Trophoblast cell (in vitro differentiated cells and primary cell): ENCODE data around the gene DNMT3L. TPM values are rescaled to one million over a fixed set of nuclear protein-coding genes. Genes with fewer than 3 reads are reported as not detected.

Experiments
- DNase-seq, 2 donors: peaks; one replicate each; pipeline ENCODE4 v3.0.0-alpha.2; 2016
- H2AFZ ChIP-seq: 2 replicates; pipeline ENCODE4 v1.6.1; 2013; ENCODE audit warnings: low read length, moderate library complexity, mild to moderate bottlenecking; ENCODE audit not compliant: insufficient read depth, poor library complexity
- H2AK5ac ChIP-seq: 2 replicates; pipeline ENCODE4 v1.6.1; 2013; ENCODE audit warnings: mild to moderate bottlenecking, low read length
- H2BK120ac ChIP-seq: 2 replicates; pipeline ENCODE4 v1.6.1; 2013; ENCODE audit warnings: low read length, mild to moderate bottlenecking, moderate library complexity; ENCODE audit not compliant: insufficient read depth, poor library complexity
- H2BK12ac ChIP-seq: 2 replicates; pipeline ENCODE4 v1.6.1; 2013; ENCODE audit warnings: mild to moderate bottlenecking, low read length, moderate library complexity
- H2BK5ac ChIP-seq: 2 replicates; pipeline ENCODE4 v1.6.1; 2013; ENCODE audit warnings: low read length, low read depth, moderate library complexity, mild to moderate bottlenecking; ENCODE audit not compliant: poor library complexity
- H3K14ac ChIP-seq: 2 replicates; pipeline ENCODE4 v1.6.1; 2013; ENCODE audit warnings: mild to moderate bottlenecking, low read length
- H3K18ac ChIP-seq: 2 replicates; pipeline ENCODE4 v1.6.1; 2013; ENCODE audit warnings: mild to moderate bottlenecking, low read length
- H3K23ac ChIP-seq: 2 replicates; pipeline ENCODE4 v1.6.1; 2013; ENCODE audit warnings: low read length
- H3K27ac ChIP-seq: 2 replicates; pipeline ENCODE4 v1.5.1; 2013; ENCODE audit warnings: low read depth, mild to moderate bottlenecking, inconsistent platforms, low read length, moderate library complexity
- H3K27me3 ChIP-seq: 2 replicates; pipeline ENCODE4 v1.6.1; 2013; ENCODE audit warnings: inconsistent platforms, mild to moderate bottlenecking, low read length, moderate library complexity; ENCODE audit not compliant: insufficient read depth
- H3K36me3 ChIP-seq, 2 experiments: 1 replicate in 1 of 2; 2 replicates in 1 of 2; pipeline ENCODE4 v1.6.1; 2013; ENCODE audit warnings: low read length in 2 of 2, mild to moderate bottlenecking in 2 of 2, moderate library complexity in 1 of 2; ENCODE audit not compliant: insufficient read depth in 2 of 2, control insufficient read depth in 1 of 2
- H3K4ac ChIP-seq: 2 replicates; pipeline ENCODE4 v1.6.1; 2013; ENCODE audit warnings: low read depth, mild to moderate bottlenecking, low read length, moderate library complexity
- H3K4me1 ChIP-seq, 2 experiments: 1 replicate in 1 of 2; 2 replicates in 1 of 2; pipeline ENCODE4 v1.6.1; 2013; ENCODE audit warnings: low read length in 2 of 2, mild to moderate bottlenecking in 2 of 2, moderate library complexity in 1 of 2; ENCODE audit not compliant: insufficient read depth in 2 of 2, control insufficient read depth in 1 of 2
- H3K4me2 ChIP-seq: 2 replicates; pipeline ENCODE4 v1.6.1; 2013; ENCODE audit warnings: inconsistent platforms, mild to moderate bottlenecking, low read length, moderate library complexity
- H3K4me3 ChIP-seq: 2 replicates; pipeline ENCODE4 v1.5.1; 2013; ENCODE audit warnings: mild to moderate bottlenecking, low read depth, low read length, inconsistent platforms
- H3K79me1 ChIP-seq: one replicate; pipeline ENCODE4 v1.6.1; 2013; ENCODE audit warnings: low read length
- H3K79me2 ChIP-seq: 2 replicates; pipeline ENCODE4 v1.6.1; 2013; ENCODE audit warnings: low read length, mild to moderate bottlenecking; ENCODE audit not compliant: control insufficient read depth, insufficient read depth, poor library complexity
- H3K9ac ChIP-seq: 2 replicates; pipeline ENCODE4 v1.6.1; 2013; ENCODE audit warnings: mild to moderate bottlenecking, low read length
- H3K9me3 ChIP-seq: 2 replicates; pipeline ENCODE4 v1.6.1; 2013; ENCODE audit warnings: low read depth, mild to moderate bottlenecking, control low read depth, inconsistent platforms, low read length; ENCODE audit not compliant: insufficient read depth
- H4K12ac ChIP-seq: 2 replicates; pipeline ENCODE4 v1.6.1; 2013; ENCODE audit warnings: low read depth, mild to moderate bottlenecking, low read length, moderate library complexity
- H4K8ac ChIP-seq: 2 replicates; pipeline ENCODE4 v1.6.1; 2013; ENCODE audit warnings: low read depth, mild to moderate bottlenecking, low read length, moderate library complexity
- H4K91ac ChIP-seq: one replicate; pipeline ENCODE4 v1.6.1; 2013; ENCODE audit warnings: low read depth, mild to moderate bottlenecking, low read length, moderate library complexity
- WGBS: extraction: QIAGEN DNeasy Blood & Tissue Kit; methylation state at CpG from one replicate; pipeline ENCODE4 v1.1.7; 2013; ENCODE audit warnings: missing lambda C conversion rate; ENCODE audit not compliant: insufficient read length, insufficient coverage; ENCODE audit errors: extremely low coverage; 5-methylcytosine and 5-hydroxymethylcytosine counted together
- polyA plus RNA-seq: library from polyadenylated mRNA; stranded (reverse); fragments of 200-250 nt; gene quantifications from 2 replicates; pipeline ENCODE4 v1.2.3, GENCODE V29; 2013

The DNMT3L gene
- 0.42 and 0.48 TPM in 2 replicates for polyA plus RNA-seq

DNA sequence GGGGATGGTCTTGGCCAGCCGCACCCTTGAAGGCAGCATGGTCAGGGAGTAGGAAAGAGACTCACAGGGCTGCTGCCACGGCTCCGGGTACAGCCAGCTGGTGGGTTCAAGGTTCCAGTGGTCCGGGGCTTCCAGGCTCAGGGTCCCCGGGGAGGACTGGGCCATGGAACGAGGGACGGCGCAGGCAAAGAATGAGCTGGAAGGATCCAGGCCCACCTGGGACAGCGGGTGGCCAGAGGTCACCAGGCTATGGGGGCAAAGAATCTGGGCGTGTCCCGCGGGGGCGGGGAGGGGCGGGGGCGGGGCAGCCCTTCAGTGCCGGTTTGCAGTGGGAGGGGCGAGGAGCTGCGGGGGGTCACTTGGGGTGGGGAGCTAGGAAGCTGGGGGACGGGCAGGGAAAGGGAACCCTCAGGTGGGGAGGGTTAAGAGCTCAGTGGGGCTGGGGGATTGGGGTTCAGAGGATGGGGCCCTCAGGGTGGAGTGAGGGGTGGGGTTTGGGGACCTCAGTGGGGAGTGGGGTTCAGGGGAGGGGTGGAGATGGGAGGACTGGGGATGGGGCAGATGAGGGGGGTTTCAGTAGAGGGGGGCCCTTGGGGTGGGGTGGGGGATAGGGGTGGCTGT, at the start of gene DNMT3L:
Gene DNMT3L, minus strand, starts transcription at position 223 of the 621 bp plus-strand sequence. CDS start 638 bp downstream, outside the sequence.
- peak within 1 kb of the TSS; percentile 23 for H3K4me3 ChIP-seq
- no peak within 1 kb of the TSS for H3K27ac ChIP-seq
- no peaks in the 10 kb centered on the region for H3K27me3 ChIP-seq
- no peak within 1 kb of the TSS for H2AK5ac ChIP-seq
- H3K9ac ChIP-seq: no peak within 1 kb of the TSS
- H3K18ac ChIP-seq: no peak within 1 kb of the TSS
- H3K4ac ChIP-seq: no peak within 1 kb of the TSS
- no peak within 1 kb of the TSS for H4K91ac ChIP-seq
- no peak within 1 kb of the TSS for H3K23ac ChIP-seq
- WGBS: no CpG with 5 or more reads among the region's 19 CpGs
- H3K4me1 ChIP-seq: peaks cover 5 to 6% of the 10 kb centered on the region in 2 experiments
- no peak within 1 kb of the TSS for H2BK5ac ChIP-seq
- H3K79me1 ChIP-seq: no peaks in the 10 kb centered on the region
- H4K8ac ChIP-seq: no peak within 1 kb of the TSS
- no peak within 1 kb of the TSS for H3K4me2 ChIP-seq
- H3K14ac ChIP-seq: no peak within 1 kb of the TSS
- no peak within 1 kb of the TSS for H2BK120ac ChIP-seq
- no peaks in the 10 kb centered on the region for H3K9me3 ChIP-seq
- H2AFZ ChIP-seq: no peak within 1 kb of the TSS
- no peak within 1 kb of the TSS for H4K12ac ChIP-seq
- H2BK12ac ChIP-seq: no peak within 1 kb of the TSS
- DNase-seq: no peak
- no peaks in the 10 kb centered on the region for H3K79me2 ChIP-seq
- H3K36me3 ChIP-seq: no peaks in the 10 kb centered on the region

DNA sequence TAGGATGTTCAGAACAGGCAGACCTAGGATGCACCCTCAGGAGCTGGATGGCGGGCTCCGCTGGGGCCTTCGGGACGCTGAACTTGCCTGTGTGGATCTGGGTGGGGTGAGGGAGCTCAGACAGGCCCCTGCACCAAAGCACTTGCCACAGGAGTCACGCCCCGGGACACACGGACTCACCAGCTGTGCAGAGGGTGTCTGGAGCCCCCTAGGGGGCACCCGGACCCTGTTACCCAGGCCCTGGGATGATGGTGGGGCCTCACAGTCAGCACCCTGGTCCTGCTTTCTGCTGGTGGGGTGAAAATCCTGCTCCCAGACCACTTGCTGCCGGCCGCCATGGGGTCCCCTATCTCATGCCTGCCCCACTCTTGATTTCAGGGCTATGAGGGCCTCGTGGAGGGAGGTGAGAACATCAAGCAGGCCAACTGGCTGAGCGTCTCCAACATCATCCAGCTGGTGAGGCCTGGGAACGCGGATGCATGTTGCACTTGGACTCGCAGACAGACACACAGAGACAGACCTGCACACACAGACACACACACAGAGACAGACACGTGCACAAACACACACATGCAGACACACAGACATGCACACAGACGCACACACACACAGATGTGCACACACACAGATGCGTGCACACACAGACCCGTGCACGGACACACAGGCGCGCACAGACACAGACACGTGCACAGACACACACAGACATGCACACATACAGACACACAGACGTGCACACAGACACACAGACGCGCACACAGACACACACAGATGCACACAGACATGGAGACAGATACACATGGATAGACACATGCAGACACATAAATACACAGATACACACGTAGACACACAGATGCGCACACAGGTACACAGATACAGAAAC, 49.2 kb upstream of the DNMT3L start:
- peaks cover 1% of the 10 kb centered on the region for H3K9me3 ChIP-seq
- no peak overlapping the region for H2AK5ac ChIP-seq
- H4K12ac ChIP-seq: no peak overlapping the region
- H3K4me1 ChIP-seq: no peaks in the 10 kb centered on the region
- no peak for DNase-seq
- peaks cover 72 to 73% of the 10 kb centered on the region in 2 experiments for H3K36me3 ChIP-seq
- no peak overlapping the region for H3K9ac ChIP-seq
- H3K4me3 ChIP-seq: peak overlapping the region; percentile 6
- H3K27ac ChIP-seq: no peak overlapping the region
- no peak overlapping the region for H3K18ac ChIP-seq
- no peak overlapping the region for H4K91ac ChIP-seq
- H3K79me2 ChIP-seq: no peaks in the 10 kb centered on the region
- no peaks in the 10 kb centered on the region for H3K79me1 ChIP-seq
- no peak overlapping the region for H3K14ac ChIP-seq
- no peak overlapping the region for H3K23ac ChIP-seq
- H3K27me3 ChIP-seq: no peaks in the 10 kb centered on the region
- no peak overlapping the region for H2BK120ac ChIP-seq
- H3K4ac ChIP-seq: no peak overlapping the region
- no peak overlapping the region for H3K4me2 ChIP-seq
- H4K8ac ChIP-seq: no peak overlapping the region
- H2AFZ ChIP-seq: no peak overlapping the region
- no peak overlapping the region for H2BK5ac ChIP-seq
- H2BK12ac ChIP-seq: no peak overlapping the region
- WGBS: no CpG with 5 or more reads among the region's 28 CpGs

DNA sequence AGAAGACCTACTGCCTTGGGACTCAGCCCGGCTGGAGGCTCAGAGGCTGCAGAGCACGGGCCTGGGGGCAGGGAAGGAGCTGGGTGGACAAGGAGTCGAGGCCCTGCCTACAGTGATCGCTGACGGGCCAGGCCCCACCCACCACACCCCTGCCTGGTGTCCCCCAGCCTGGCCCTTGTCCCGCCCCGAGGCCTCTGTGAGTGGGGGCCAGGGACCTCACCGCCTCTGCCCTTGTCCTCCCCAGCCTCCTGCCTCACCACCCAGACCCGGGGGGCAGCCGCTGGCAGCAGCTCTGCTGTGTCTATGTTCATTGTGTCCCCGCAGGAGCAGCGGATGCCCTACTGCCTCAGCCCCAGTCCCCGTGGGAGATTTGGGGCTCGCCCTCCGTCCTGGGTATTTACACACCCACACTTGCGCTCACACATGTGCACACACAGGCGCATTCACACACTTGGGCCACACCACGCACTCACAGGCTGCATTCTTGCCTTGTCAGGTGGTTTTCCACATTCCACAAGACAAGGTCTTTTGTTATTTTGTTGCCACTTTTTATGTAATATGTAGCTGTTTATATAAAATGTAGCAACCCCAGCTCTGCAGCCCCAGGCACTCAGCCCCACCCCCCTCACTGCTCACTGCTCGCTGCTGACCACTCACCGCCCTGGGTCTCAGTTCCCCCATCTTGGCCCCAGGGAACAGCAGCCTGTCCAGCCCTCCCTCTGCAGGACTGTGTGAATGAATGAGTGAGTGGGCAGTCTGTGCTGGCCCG, 45.4 kb upstream of the DNMT3L start:
- H3K36me3 ChIP-seq: peaks cover 39 to 40% of the 10 kb centered on the region in 2 experiments
- H2AK5ac ChIP-seq: no peak overlapping the region
- no peak overlapping the region for H4K12ac ChIP-seq
- H3K79me1 ChIP-seq: no peaks in the 10 kb centered on the region
- WGBS: no CpG with 5 or more reads among the region's 21 CpGs
- H2BK120ac ChIP-seq: no peak overlapping the region
- no peak overlapping the region for H4K8ac ChIP-seq
- H2BK12ac ChIP-seq: no peak overlapping the region
- no peak overlapping the region for H2BK5ac ChIP-seq
- no peak overlapping the region for H3K4me3 ChIP-seq
- H4K91ac ChIP-seq: no peak overlapping the region
- H3K79me2 ChIP-seq: no peaks in the 10 kb centered on the region
- H3K27ac ChIP-seq: no peak overlapping the region
- no peaks in the 10 kb centered on the region for H3K27me3 ChIP-seq
- H3K14ac ChIP-seq: no peak overlapping the region
- H3K23ac ChIP-seq: no peak overlapping the region
- no peak overlapping the region for H3K4me2 ChIP-seq
- no peak overlapping the region for H2AFZ ChIP-seq
- no peak for DNase-seq
- no peak overlapping the region for H3K9ac ChIP-seq
- no peak overlapping the region for H3K4ac ChIP-seq
- peaks cover 1% of the 10 kb centered on the region for H3K9me3 ChIP-seq
- no peaks in the 10 kb centered on the region for H3K4me1 ChIP-seq
- peak overlapping the region; percentile 2 for H3K18ac ChIP-seq

DNA sequence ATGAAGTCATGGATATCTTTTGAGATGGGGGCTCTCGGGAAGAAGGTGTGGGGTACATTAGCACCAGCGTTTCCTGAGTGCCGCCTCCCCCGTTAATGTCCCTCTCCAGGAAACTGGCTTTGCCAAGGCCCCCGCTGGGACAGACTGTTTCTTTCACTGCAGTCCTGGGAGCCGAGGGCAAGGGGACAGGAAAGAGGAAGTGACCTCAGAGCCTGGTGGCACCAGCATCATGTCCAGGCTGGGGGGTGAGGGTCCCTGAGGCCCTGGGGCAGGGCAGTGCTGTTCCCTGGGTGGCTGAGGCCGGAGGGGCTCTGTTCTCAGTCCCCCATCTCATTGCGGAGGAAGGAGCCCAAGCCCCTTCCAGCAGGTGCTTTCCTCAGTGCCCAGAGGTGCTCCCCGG, 44.0 kb upstream of the DNMT3L start:
- no peak for DNase-seq

More for the DNA sequence above, 44.0 kb upstream of the DNMT3L start:
- Histone ChIP-seq H3K4me1 (peaks cover 5 to 6% of the 10 kb centered on the region in 2 experiments), H3K27ac (no peak overlapping the region), H3K9me3 (peaks cover 1% of the 10 kb centered on the region), H3K79me2 (peaks cover 4% of the 10 kb centered on the region), H4K12ac (no peak overlapping the region), H3K14ac (no peak overlapping the region), H3K9ac (no peak overlapping the region), H2BK5ac (no peak overlapping the region), H3K4me3 (no peak overlapping the region), H3K4ac (no peak overlapping the region), H3K18ac (no peak overlapping the region), H3K27me3 (no peaks in the 10 kb centered on the region), H2BK120ac (no peak overlapping the region), H2BK12ac (no peak overlapping the region), H3K4me2 (no peak overlapping the region), H2AFZ (no peak overlapping the region), H2AK5ac (no peak overlapping the region), H4K8ac (no peak overlapping the region), H3K36me3 (peaks cover 25 to 26% of the 10 kb centered on the region in 2 experiments), H4K91ac (no peak overlapping the region), H3K23ac (no peak overlapping the region), H3K79me1 (peaks cover 2% of the 10 kb centered on the region)
- WGBS: no CpG with 5 or more reads among the region's 9 CpGs
